Measurements from ENCODE around the gene SLC41A3.
A peak's percentile ranks its signal among the peaks of the same experiment; 100 is the strongest.

SLC41A3 gene

GRCh38 chr3:126083913-126084767 is at the start of gene SLC41A3:
Gene SLC41A3, minus strand, starts transcription at chr3:126084124. Its CDS starts 15,905 bp downstream, at chr3:126068219.
- DNase-seq, result peak; percentile 93

DNA sequence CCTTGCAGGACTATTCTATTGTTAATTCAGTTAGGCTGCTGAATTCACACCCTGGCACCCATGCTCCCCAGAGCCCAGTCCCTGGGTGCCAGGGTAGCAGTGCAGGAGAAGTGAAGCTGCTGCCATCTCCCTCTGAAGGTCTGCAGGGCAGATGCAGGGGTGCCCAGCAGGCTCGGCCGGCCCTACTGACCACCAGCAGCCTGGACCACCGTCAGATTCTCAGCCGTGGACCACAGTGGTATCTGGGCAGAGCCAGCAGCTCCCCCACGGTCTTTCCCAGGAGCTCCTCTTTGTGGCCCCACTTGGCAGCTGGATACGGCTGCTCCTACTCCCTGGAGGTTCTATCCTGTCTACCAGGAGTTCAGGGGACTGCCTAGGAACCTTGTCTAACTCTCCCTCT is 49.7 kb upstream of the SLC41A3 start:
- no peak for DNase-seq

- DNase-seq, result peak; percentile 44
Observed at GRCh38 chr3:126132751-126133511, 49.0 kb upstream of the SLC41A3 start.

DNA sequence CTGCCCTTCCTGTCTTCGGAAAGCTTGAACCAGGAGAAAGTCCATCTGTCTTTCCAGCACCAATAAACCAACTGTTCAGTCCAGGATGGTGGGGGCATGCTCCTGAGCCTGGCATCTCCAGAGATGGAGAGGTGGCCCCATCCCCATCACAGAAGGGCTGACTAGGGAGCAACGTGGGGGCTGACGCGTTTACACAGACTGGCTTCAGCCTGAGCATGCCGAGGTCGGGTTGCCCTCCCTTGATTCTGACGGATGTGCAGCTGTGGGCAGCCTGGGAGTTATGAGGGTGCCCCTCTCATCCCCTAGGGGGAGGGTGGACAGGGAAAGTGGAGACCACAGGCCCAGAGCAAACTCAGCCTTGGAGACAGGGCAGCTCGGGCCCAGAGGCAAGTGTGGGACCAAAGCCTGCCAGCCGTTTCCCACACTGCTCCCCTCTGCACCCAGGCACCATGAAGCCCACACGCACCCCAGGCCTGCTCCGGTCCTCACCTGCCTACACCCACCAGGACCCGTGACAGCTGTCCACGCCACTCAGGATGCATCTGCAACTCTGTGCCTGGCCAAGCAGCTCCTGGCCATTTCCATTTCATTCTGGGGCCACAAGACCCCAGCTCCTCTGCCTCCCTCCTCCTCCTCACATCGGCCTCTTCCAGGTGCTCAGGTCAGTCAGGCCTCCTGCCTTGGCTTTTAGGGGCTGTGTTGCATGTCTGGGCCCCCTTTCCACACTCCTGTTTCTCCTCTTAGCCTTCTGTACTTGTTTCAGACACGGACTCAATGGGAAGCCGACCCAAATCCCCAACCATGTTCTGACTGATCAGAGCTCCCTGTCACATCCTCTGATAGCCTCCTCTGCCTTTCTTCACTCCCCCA is 48.2 kb upstream of the SLC41A3 start:
- no peak for DNase-seq

DNA sequence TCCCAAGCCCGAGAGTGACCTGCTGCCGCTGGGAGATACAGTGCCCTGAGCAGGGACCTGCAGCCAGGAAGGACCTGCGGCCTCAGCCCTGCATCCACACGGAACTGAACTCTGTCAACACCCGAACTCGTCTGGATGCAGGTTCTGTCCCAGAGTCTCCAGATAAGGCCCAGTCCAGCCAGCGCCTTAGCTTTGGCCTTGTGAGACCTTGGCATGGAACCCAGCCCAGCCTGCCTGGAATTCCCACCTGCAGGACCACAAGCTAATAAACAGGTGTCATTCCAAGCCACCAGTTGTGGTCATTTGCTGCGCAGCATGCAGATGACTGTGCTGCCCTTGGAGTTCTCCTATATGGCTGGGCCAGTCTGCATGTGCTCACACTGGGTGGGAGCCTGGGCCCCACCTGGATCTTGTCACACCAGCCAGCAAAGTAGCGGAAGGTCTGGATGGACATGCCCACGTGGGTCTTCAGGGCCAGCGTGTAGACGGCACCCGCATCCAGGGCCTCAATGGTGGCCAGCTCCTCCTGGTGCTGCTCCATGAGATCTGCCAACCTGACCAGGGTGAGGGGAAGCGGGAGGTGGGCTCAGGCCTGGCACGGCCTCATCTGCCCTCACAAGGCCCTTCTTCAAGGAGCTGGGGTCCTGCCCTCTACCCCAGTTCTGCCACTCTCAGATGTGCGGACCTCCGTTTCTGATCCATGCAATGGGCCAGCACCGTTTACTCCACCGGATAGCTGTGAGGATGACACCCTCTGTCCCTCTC is 47.2 kb upstream of the SLC41A3 start:
- no peak for DNase-seq

GRCh38 chr3:126130081-126130855 is 46.3 kb upstream of the SLC41A3 start:
- no peak for DNase-seq

DNA sequence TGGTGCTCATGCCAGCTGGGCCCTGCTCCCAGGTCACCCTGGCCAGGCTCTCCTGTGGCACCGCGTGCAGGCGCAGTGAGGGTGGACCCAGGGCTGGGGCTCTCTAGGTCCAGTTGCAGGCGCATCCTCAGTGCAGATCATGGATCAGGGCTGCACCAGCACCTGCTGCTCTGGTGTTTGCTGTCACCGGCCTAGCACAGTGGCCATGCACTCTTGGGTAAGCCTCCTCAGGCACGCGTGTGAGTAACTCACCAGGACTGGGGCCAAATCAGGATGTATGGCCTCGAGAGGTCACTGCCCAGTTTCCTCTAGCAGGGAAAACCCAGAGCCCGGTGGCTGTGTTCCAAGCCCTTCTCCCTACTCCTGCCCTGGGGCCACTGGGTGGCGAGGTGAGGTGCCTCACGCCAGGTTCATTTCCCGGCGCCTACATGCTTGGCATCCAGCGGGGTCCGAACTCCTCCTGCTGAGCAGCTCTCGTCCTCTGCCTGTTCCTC is 45.5 kb upstream of the SLC41A3 start:
- no peak for DNase-seq

DNA sequence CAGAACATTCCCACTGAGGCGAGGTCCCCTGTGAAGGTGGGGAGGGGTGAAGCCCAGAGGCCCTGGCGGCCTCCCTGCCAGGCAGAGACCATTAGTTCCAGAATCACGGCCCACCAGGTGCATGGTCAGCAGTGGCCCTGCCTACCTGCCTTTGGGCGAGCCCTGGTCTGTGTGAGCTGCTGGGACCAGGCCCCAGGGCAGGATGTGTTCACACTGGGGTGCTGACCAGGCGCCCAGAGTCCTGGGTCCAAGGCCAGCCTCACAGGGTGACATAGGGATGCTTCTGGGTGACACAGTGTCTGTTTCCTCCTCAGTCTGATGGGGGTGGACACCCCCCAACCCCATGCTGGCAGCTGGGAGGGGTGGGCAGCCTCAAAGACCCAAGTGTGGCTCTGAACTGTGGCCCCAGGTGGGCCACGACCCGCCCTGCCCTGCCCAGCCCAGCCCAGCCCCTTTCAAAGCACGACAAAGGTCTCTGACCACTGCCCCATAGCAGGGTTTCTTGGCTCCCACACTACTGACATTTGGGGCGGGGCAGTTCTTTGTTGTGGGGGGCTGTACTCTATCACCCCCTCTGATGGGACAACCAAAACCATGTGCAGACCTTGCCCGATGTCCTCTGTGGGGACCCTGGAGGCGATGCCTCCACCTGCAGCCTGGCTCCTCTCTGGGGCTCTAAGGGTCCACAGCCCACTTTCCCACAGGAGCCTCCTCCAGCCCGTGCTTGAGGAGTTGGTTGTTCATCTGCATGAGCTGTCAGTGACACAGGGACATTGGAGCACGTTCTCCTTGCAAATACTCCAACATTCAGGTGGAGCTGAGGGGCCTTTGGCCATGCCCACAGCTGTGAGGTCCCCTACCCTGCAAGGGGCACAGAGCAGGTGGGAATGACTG is 44.8 kb upstream of the SLC41A3 start:
- DNase-seq, result no peak

DNA sequence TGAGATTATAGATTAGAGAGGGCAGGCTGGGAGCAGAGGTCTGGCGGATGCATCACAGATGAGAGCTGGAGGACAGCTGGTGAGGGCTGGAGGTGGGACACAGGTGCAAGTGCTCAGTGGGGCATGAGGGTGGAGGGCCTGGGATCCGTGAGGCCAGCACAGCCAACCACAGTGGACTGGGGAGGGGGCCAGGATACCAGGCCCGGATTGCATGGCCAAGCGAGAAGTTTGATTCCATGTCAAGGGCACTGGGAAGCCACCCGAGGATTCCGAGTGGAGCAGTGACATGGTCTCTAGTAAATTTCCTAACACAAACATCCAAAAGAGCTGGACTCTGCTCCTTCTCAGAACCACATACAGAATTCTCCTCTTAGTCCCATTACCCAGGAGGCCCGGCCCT is 44.0 kb upstream of the SLC41A3 start:
- peak; percentile 50 for DNase-seq

GRCh38 chr3:126127452-126127851 is 43.5 kb upstream of the SLC41A3 start:
- DNase-seq, result no peak

DNA sequence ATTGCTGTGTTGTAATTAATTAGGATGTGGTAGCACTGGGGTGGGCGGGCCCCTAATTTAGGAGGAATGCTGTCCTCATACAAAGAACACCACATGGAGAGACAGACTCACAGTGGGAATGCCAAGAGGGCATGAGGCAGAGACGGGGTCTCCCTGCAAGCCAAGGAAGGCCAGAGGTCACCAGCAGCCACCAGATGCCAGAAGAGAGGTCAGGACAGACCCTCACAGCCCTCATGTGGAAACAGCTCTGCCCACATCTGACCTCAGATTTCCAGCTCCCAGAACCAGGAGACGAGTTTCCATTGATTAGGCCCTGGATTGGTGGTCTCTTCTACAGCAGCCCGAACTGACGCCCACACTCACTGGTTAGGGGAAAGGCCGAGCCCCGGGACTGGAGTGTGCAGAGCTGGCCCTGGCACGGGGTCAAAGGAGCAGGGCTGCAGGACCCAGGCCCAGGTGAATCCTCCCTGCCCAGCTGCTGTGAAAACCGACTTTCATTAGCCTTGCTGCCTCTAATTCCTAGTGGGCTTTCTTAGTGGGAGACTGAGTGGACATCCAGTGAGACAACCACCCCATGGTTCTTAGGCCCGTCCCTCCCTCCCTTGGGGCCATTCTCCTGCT is 43.0 kb upstream of the SLC41A3 start:
- no peak for DNase-seq

DNA sequence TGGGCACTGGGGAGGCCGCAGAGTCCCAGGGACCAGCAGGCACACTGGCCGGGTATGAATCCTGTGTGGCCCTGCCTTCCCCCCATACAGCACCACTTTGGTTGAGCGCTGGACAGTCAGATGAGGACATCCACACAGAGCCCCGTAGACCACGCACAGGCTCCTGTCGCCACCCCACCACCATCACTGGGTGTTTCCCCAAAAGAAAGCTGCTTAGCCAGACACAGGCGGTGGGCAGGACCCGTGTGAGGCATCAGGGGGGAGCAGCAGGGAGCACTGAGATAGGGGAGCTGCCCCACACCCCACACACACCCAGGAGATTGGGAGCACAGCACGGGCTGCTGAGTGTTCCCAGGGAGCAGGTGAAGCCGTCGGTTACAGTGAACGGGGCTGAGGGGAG is 42.4 kb upstream of the SLC41A3 start:
- DNase-seq, result no peak

DNA sequence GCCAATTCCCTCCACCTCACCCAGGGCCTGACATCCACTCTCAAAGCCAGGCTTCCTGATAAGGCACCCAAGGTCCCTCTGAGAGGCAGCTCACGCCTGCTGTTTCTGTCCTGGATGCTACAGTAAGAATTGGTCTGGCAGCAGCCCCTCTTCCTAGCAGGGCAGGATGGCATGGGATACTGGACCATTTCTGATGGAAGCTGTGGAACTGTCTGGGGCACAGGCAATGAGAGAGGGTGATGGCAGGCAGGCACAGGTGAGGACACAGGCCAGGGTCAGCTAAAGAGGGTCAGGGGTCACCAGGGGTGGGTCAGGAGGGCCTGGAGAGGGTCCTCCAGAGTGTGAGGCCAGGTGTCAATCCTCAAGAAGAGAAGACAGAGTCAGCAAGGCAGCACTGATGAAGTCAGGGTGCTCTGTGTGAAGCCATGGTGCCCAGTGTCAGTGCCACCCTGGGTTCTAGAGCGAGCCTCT is 41.9 kb upstream of the SLC41A3 start:
- DNase-seq, result no peak

DNA sequence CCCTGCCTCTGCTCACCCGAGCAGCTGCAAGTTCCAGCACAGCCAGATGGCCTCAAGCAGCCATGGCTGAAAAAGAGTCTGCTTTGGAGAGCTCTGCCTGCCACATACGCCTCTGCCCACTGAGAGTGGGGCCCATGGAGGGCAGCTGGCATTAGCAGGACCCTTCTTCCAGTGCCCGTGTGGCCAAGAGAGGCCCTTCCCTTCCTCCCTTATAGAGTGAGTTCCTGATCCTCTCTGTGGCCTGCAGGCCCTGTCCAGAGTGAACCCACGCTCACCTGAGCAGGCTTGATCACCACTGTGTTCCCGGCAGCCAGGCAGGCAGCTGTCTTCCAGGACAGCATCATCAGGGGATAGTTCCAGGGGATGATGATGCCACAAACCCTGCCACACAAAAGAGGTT is 41.4 kb upstream of the SLC41A3 start:
- no peak for DNase-seq

DNA sequence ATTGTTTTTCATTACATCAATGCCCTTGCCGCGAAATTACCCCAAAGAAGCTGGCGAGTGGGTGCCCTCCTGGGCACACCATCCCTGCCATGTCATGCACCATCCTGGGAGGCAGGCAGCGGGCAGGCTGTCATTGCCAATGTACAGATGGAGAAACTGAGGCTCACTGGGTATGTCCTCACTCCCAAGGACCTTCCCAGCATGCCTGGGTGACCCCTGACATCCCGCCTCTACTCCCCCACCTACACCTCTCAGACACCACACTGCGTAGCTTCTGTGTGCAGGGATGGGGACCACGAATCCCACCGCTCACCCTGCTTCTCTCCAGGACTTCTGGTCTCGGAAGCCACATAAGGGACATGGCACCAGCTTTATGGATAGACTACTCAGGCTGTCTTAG is 41.0 kb upstream of the SLC41A3 start:
- DNase-seq, result no peak

GRCh38 chr3:126124148-126124868 is 40.4 kb upstream of the SLC41A3 start:
- DNase-seq, result peak; percentile 49

GRCh38 chr3:126121632-126122031 is 37.7 kb upstream of the SLC41A3 start:
- no peak for DNase-seq

- DNase-seq, result no peak
Observed at GRCh38 chr3:126121074-126121473, 37.1 kb upstream of the SLC41A3 start.

DNA sequence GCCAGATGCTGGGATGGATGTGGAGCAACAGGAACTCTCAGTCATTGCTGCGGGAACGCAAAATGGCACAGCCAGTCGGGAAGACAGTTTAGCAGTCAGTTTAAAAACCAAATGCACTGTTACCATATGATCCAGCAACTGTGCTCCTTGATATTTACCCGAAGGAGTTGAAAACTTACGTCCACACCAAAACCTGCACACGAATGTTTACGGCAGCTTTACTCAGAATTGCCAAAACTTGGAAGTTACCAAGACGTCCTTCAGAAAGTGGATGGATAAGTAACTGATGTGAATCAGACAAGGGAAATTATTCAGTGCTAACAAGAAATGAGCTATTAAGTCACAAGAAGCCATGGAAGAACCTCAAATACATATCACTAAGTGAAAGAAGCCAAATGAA is 36.1 kb upstream of the SLC41A3 start:
- no peak for DNase-seq
